T-helper 2 cell (primary cell): ENCODE results near the gene DGAT2.
"Not testable (repeated sequence)": the region's sequence is repeated elsewhere in the genome, so short reads cannot be mapped to it uniquely, and the experiment has no call there.

Experiments
- DNase-seq, 5 experiments: peaks; one replicate each; pipeline versions ENCODE4 v3.0.0 to v3.0.0-alpha.2; 2012 to 2022

DGAT2 gene

DNA sequence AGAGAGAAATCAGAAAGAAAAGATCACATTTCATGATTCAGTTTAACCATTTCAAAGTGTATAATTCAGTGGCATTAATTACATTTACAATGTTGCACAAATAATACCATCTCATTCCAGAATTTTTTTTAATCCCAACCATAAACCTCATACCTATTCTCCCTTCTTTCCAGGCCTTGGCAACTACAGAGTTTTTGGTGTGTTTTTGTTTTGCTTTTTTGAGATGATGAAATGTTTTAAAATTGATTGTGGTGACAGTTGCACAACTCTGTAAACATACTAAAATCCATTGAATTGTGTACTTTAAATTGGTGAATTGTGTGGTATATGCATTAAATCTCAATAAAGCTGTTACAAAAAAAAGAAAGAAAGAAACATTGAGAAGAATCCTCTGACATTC is 13.6 kb upstream of the DGAT2 start:
- not testable (repeated sequence) for DNase-seq

DNA sequence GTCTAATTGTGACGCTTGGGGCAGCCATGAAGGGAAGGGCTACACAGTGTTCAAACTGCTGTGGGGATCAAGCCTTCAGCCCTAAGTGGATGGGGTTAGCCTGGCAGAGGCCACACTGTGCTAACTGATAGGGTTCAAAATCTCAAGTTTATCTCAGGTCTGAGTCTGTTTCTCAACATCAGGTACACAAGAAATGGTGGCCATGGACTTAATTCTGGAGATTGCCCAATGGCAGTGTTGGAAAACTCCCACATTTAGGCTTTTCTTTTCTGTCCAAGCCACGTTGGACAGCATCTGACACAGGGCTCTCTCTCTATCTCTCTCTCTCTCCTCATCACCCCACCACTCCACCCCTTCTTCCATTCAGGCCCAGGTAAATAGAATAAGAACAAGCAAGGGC is 10.9 kb upstream of the DGAT2 start:
- no peak for DNase-seq

DNA sequence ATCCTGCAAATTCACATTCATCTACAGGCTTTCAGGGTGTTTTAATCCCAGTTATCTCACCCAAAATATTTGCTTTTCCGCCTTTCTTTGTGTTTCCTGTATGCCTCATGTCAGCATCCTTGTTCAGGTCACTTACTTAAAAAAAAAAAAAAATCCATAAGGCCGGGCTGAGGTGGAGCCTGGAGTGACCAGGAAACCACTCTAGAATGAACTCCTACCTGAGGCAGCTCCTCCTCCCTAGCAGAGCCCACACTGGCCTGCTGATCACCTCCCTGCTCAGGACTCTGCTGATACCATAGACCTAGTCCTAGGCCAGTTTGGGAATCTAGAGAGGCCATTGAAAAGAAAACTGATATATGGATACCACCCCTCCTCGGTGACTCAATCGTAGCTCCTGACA is 8.7 kb upstream of the DGAT2 start:
- no peak for DNase-seq

DNA sequence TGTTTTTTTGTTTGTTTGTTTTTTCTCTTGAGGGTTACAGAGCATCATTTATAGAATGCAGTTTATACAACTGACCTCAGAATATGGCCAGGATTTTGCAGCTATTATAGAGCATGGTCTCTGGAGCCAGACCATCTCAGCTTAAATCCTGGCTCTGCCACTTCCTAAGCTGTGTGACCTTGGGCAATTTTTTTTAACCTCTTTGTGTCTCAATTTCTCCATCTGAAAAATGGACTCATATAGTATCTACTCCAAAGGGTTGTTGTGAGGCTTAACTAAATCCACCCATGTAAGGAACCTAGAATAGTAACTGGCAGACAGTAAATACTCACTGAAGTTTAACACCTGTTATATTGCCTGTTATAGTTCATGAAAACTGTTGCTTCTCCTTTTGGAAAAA is 8.3 kb upstream of the DGAT2 start:
- no peak for DNase-seq

- no peak for DNase-seq
Measured at GRCh38 chr11:75760710-75761493, 7.7 kb upstream of the DGAT2 start.

- no peak for DNase-seq
Measured at GRCh38 chr11:75762158-75762557, 6.4 kb upstream of the DGAT2 start.

DNA sequence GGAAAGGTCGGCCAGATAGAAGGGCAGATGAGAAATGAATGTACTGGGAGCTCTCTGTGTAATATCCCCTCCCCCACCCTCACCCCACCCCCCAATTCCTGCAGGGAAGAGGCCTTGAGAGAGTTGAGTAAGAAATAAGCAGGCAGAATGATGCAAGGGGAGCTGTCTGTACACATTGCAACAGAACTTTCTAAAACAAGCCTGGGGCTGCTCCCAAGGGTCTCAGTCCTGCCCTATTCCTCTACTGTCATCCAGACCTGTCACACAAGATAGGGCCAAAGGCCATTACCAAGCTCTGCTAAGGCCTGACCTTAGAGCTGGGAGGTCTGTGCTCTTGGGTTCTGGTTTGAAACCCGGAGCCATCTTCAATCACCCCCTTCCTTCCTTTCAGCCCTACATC is 5.7 kb upstream of the DGAT2 start:
- DNase-seq: no peak

DNA sequence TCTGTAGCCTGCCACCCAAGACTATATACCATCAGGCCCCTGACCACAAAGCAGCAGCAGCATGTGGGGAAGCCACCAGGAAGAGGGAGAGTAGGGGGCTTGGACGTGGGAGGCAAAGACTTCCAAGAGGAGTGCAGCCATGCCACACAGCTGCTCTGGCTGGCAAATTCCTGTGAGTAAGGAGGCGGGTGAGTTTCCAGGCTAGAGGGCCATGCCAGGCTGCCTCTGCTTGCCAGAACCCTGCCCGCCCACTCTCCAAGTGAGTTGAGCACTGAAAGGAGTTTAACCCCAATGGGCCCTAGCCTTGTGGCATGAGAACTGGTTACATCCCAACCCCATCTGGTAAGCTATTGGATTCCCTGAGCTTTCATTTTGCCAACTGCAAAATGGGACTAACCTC is 4.7 kb upstream of the DGAT2 start:
- no peak for DNase-seq

GRCh38 chr11:75765116-75765515 is 3.5 kb upstream of the DGAT2 start:
- DNase-seq: no peak

- peak in 1 of 5 experiments; percentile 16 for DNase-seq
Measured at GRCh38 chr11:75766443-75767227, 1.9 kb upstream of the DGAT2 start.

- no peak for DNase-seq
Measured at GRCh38 chr11:75767228-75767572, 1.4 kb upstream of the DGAT2 start.

GRCh38 chr11:75767793-75768111 is 826 bp upstream of the DGAT2 start:
- no peak for DNase-seq

DNA sequence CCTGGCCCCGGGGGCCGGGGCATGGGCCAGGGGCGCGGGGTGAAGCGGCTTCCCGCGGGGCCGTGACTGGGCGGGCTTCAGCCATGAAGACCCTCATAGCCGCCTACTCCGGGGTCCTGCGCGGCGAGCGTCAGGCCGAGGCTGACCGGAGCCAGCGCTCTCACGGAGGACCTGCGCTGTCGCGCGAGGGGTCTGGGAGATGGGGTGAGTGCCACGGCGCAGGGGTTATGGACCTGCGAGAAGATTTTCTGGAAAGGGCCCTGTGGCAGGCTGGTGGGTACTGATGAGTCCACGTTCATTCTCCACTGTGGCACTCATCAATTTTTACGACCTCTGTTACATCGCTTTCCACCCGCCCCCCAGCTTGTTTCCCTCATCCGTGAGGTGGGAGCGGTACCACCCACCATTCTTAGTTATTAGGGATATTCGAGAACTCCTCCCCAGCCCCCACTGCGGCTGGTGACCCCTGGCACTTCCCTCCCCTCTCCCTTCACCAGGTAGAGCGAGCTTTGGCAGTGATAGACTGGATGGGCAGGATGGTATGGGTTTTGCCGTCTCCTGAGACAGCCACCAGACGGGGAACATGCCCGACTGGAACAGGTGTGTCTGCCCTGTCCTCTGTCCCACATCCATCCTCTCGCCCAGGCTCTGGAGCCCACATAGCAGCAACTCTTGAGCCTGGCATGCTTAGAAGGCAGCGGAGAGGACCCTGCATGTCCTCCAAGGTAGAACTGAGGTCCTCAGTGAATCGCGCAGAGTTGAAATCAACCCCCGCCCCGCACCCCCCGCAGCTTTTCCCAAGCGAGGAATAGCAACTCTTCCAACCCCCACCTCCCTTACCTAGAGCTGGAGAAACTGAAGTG is 562 bp downstream of the DGAT2 start:
- DNase-seq: no peak

- no peak for DNase-seq
Measured at GRCh38 chr11:75770102-75770501, 1.5 kb downstream of the DGAT2 start.

- no peak for DNase-seq
Measured at GRCh38 chr11:75771646-75772410, 3.2 kb downstream of the DGAT2 start.

DNA sequence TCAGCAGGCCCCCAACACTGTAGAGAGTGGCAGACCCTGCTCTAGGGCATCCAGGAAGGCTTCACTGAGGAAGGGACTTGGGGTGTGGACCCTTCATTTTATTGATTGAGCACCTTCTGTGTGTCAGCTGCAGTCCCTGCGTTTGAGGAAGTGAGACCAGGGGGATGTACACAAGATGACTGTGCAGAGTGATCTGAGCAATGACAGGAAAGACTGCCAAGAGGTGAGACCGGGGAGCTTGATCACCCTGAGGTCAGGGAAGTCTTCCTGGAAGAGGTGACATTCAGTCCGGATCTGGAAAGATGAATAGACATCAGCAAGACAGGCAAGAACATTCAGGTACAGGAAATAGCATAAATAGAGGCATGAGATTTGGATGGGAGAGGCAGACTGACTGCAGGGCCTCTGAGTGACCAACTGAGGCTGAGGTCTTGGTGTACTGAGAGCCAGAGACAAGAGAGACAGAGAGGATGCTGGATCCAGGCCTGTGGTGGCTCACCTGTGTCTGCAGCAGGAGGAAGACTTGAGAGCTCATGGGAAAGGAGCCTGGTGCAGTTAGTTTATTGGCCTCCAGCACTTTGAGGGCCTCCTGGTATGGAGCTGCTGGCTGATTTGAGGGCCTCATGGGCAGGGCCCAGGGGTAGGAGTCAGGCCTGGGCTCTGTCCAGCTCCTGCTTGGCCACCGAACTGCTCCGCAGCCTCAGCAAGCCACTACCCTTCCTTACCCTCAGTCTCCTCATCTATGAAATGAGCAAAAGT is 5.2 kb downstream of the DGAT2 start:
- DNase-seq: peak in 1 of 5 experiments; percentile 67

DNA sequence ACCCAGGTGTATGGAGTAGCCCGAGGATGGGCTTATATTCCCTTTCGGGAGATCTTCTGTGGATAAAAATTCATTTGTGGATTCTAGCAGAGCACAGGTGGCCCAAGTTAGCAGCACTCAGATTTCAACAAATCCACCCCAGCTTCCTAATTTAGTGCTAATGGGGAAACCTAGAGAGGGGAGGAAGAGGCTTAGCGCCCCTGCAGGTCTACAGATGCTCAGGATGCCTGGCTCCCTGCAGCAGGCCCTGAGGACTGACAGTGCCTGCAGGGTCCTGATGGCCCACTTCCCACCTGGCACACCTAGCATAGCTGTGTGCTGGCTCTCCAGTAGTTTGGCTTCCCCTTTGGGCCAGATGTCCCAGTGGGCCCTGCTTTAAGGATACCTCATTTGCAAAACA is 6.5 kb downstream of the DGAT2 start:
- DNase-seq: no peak

DNA sequence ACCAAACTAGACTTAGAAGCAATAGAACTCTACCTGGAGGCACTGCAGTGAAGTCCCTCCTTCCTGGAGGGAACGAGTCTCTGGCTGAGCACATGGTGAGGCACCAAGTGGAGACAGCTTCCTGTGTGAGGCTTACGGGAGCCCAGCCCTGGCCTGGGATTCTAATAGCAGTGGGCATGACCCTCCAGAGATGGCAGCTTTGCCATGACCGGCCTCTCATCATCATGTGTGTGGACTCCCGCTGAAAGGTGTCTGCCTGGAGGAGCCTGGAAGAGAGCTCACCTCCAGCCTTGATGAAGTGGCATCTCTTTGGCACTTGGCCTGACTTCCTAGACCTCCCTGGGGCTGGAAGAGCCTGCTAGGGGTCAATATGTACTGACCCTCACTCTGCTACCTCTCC is 8.0 kb downstream of the DGAT2 start:
- DNase-seq: no peak

DNA sequence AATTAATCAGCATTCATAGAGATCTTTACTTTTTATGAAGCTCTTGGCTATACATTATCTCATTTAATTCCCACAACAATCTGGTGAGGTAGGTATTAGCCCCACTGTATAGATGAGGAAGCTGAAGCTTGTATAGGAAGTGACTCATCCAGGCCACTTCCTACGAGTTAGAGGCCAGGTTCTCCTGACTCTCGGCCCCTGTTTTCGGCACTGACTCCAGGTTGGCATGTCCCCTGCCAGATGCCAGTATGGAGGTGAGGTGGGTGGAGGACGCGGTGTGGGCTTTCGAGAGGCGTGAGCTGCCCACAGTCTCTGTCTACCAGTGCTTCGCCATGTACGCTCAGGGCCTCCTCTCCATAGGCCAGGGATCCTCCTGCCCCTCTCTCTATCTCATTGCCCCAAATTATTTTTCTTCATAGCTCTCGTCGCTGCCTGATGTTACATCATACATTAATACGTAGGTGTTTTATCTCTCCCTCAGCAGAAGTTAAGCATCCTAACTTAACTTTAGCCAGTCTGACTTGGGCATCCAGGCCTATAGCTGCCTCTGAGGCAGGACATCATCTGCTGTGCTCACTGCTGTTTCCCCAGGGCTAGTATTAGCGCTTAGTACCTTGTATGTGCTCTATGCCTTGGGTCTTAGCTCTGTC is 9.0 kb downstream of the DGAT2 start:
- DNase-seq: peak in 1 of 5 experiments; percentile 28

DNA sequence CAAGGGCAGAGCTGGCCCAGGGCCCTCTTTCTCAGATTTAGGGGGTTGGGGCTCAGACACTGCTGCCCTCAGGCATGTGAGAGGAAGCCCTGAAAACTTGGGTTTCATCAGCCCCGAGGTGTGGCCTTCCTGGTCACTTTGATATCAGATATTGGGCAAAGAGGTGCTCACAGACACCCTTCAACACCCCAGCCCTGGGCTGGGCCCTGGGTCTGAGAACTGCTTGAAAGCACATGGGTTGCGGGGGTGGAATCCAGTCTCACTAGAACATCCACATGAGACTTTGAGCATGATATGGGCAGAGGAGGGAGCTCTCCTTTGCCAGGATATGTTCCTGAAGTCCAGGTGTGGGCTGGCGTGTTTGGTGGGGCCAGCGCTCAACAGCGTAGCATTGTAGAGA is 10.4 kb downstream of the DGAT2 start:
- DNase-seq: no peak

GRCh38 chr11:75779960-75780359 is 11.4 kb downstream of the DGAT2 start:
- peak in 1 of 5 experiments; percentile 34 for DNase-seq
